OCI-LY7 (cell line): ENCODE results near the gene ANO10.

ENCODE experiments used
- CTCF ChIP-seq: fragments of 200-600 bp; sonication (generic); conservative IDR thresholded peaks from 2 replicates; pipeline ENCODE4 v1.5.1; 2014; ENCODE audit warnings: mild to moderate bottlenecking, antibody characterized with exemption, low read length, moderate library complexity, mixed read lengths
- EZH2phosphoT487 ChIP-seq: fragments of 200-600 bp; sonication (generic); IDR thresholded peaks from 2 replicates; pipeline ENCODE4 v1.6.1; 2018; ENCODE audit warnings: low read depth, borderline replicate concordance, mild to moderate bottlenecking, mixed run types, antibody characterized with exemption, low read length, moderate library complexity, mixed read lengths

GRCh38 chr3:43637702-43638101 lies 15.9 kb upstream of the ANO10 start:
- no peak for TF ChIP-seq CTCF
- TF ChIP-seq EZH2phosphoT487, result no peak
